Activated CD8-positive, alpha-beta T cell treated with anti-CD3 and anti-CD28 coated beads for 36 hours (primary cell): ENCODE measurements around the gene DCDC2C. TPM values are rescaled to one million over a fixed set of nuclear protein-coding genes. Genes with fewer than 3 reads are reported as not detected.

Experiments used
- ATAC-seq: fragments of 200-7000 bp; cut with Tn5 transposase; one replicate; pipeline ENCODE4 v1.10.0; 2021; ENCODE audit warnings: mild to moderate bottlenecking, moderate library complexity
- CTCF ChIA-PET: fragments of 350-600 bp; sonication (Branson Sonifier 250); formaldehyde crosslinking; loops from one replicate; lab custom pipeline; 2021; ENCODE audit warnings: antibody characterized with exemption; lab: Charles Lee
- POLR2A ChIA-PET: fragments of 350-600 bp; sonication (Branson Sonifier 250); formaldehyde crosslinking; loops from one replicate; lab custom pipeline; 2021; ENCODE audit warnings: antibody characterized with exemption; lab: Charles Lee
- DNase-seq: peaks from one replicate; pipeline ENCODE4 v3.0.0-alpha.2; 2020
- H3K27ac Mint-ChIP-seq: one replicate; pipeline ENCODE4 v1.8.0; 2021; ENCODE audit warnings: mild to moderate bottlenecking, mixed read lengths
- H3K27me3 Mint-ChIP-seq: one replicate; pipeline ENCODE4 v1.8.0; 2021; ENCODE audit warnings: mixed read lengths
- H3K36me3 Mint-ChIP-seq: one replicate; pipeline ENCODE4 v1.8.0; 2021; ENCODE audit warnings: low read depth, mixed read lengths
- H3K4me1 Mint-ChIP-seq: one replicate; pipeline ENCODE4 v1.8.0; 2021; ENCODE audit warnings: low read depth, mixed read lengths
- H3K4me3 Mint-ChIP-seq: one replicate; pipeline ENCODE4 v1.8.0; 2021; ENCODE audit warnings: mild to moderate bottlenecking, moderate library complexity, mixed read lengths
- H3K9me3 Mint-ChIP-seq: one replicate; pipeline ENCODE4 v1.8.0; 2021; ENCODE audit warnings: mixed read lengths
- CTCF ChIP-seq: fragments of 200-600 bp; IDR thresholded peaks from one replicate; pipeline ENCODE4 v1.8.0; 2022; ENCODE audit warnings: antibody characterized with exemption, mild to moderate bottlenecking
- intact Hi-C: fragments of 100-400 bp; cut with micrococcal nuclease; formaldehyde crosslinking; loops from one replicate; pipeline ENCODE4 v1.10.0; 2022
- total RNA-seq, 2 experiments: library from RNA; stranded (reverse); gene quantifications; one replicate each; pipeline ENCODE4 v1.2.3, GENCODE V29; 2021

Gene DCDC2C
- total RNA-seq, 2 experiments from 2014 or later = not detected

- no peaks in the 10 kb centered on the region for H3K36me3 Mint-ChIP-seq
- POLR2A ChIA-PET = no interaction called here
- H3K4me3 Mint-ChIP-seq = no peak overlapping the region
- H3K4me1 Mint-ChIP-seq = no peaks in the 10 kb centered on the region
- TF ChIP-seq CTCF = no peak
- no peaks in the 10 kb centered on the region for H3K9me3 Mint-ChIP-seq
- DNase-seq (no peak), ATAC-seq (no peak)
- H3K27ac Mint-ChIP-seq = no peak overlapping the region
- intact Hi-C loops = loop anchor here (10.0 kb wide), 1 partner anchor 93 kb away; no protein-coding TSS in a partner anchor
- CTCF ChIA-PET = interaction anchor here (5.0 kb wide), 1 partner anchor 48 kb away, joined by 51 read pairs; no protein-coding TSS in a partner anchor
- peaks cover 3% of the 10 kb centered on the region for H3K27me3 Mint-ChIP-seq
These were observed 28.5 kb downstream of the DCDC2C start for GRCh38 chr2:3731829-3732228.

GRCh38 chr2:3736112-3736511 lies 32.7 kb downstream of the DCDC2C start:
- no peak for TF ChIP-seq CTCF
- intact Hi-C loops = loop anchor here (10.0 kb wide), 1 partner anchor 89 kb away; no protein-coding TSS in a partner anchor
- H3K36me3 Mint-ChIP-seq = no peaks in the 10 kb centered on the region
- no peaks in the 10 kb centered on the region for H3K4me1 Mint-ChIP-seq
- peaks cover 4% of the 10 kb centered on the region for H3K27me3 Mint-ChIP-seq
- ATAC-seq (no peak), DNase-seq (no peak)
- no peak overlapping the region for H3K4me3 Mint-ChIP-seq
- H3K27ac Mint-ChIP-seq = no peak overlapping the region
- POLR2A ChIA-PET = no interaction called here
- CTCF ChIA-PET = interaction anchor here (1.3 kb wide), 1 partner anchor 44 kb away, joined by 4 read pairs; no protein-coding TSS in a partner anchor
- H3K9me3 Mint-ChIP-seq = no peaks in the 10 kb centered on the region

- ATAC-seq = no peak
- H3K4me1 Mint-ChIP-seq = no peaks in the 10 kb centered on the region
- DNase-seq = no peak
- H3K27me3 Mint-ChIP-seq = peaks cover 4% of the 10 kb centered on the region
- POLR2A ChIA-PET = no interaction called here
- H3K27ac Mint-ChIP-seq = no peak overlapping the region
- CTCF ChIA-PET = interaction anchor here (1.3 kb wide), 1 partner anchor 43 kb away, joined by 4 read pairs; no protein-coding TSS in a partner anchor
- H3K9me3 Mint-ChIP-seq = no peaks in the 10 kb centered on the region
- intact Hi-C loops = loop anchor here (10.0 kb wide), 1 partner anchor 88 kb away; no protein-coding TSS in a partner anchor
- no peaks in the 10 kb centered on the region for H3K36me3 Mint-ChIP-seq
- no peak for TF ChIP-seq CTCF
- no peak overlapping the region for H3K4me3 Mint-ChIP-seq
These were observed 33.8 kb downstream of the DCDC2C start for GRCh38 chr2:3737128-3737527.

GRCh38 chr2:3738454-3738853 lies 35.1 kb downstream of the DCDC2C start:
- no peaks in the 10 kb centered on the region for H3K4me1 Mint-ChIP-seq
- peak; percentile 53 for ATAC-seq
- TF ChIP-seq CTCF = peak; percentile 25
- no peak overlapping the region for H3K27ac Mint-ChIP-seq
- no peak overlapping the region for H3K4me3 Mint-ChIP-seq
- no peaks in the 10 kb centered on the region for H3K36me3 Mint-ChIP-seq
- ChIA-PET POLR2A (no interaction called here), CTCF (no interaction called here)
- intact Hi-C loops = loop anchor here (10.0 kb wide), 1 partner anchor 86 kb away; no protein-coding TSS in a partner anchor
- H3K27me3 Mint-ChIP-seq = peaks cover 7% of the 10 kb centered on the region
- H3K9me3 Mint-ChIP-seq = no peaks in the 10 kb centered on the region
- DNase-seq = peak; percentile 46

- ATAC-seq = no peak
- CTCF ChIA-PET = interaction anchor here (1.1 to 2.5 kb wide), 2 partner anchors 11 to 42 kb away, joined by 6 to 11 read pairs; no protein-coding TSS in a partner anchor
- intact Hi-C loops = loop anchor here (10.0 kb wide), 1 partner anchor 85 kb away; no protein-coding TSS in a partner anchor
- H3K27me3 Mint-ChIP-seq = peaks cover 6% of the 10 kb centered on the region
- H3K9me3 Mint-ChIP-seq = no peaks in the 10 kb centered on the region
- no peaks in the 10 kb centered on the region for H3K36me3 Mint-ChIP-seq
- no peak overlapping the region for H3K27ac Mint-ChIP-seq
- no peak overlapping the region for H3K4me3 Mint-ChIP-seq
- DNase-seq = no peak
- TF ChIP-seq CTCF = no peak
- no peaks in the 10 kb centered on the region for H3K4me1 Mint-ChIP-seq
- POLR2A ChIA-PET = no interaction called here
These were observed 35.9 kb downstream of the DCDC2C start for GRCh38 chr2:3739313-3739712.
